ENCODE data around the gene CAMK1. TPM values are rescaled to one million over a fixed set of nuclear protein-coding genes. Genes with fewer than 3 reads are reported as not detected.

Gene CAMK1
- total and polyA plus RNA-seq, 11 donors = 9.7 to 26.3 (median 14.7) TPM

- Histone ChIP-seq H3K36me3 (peaks cover 0 to 59% (median 51%) of the 10 kb centered on the region in 9 donors), H3K27ac (peak overlapping the region in 5 of 12 donors; percentile 95 to 99 (median 98)), H3K4me1 (peaks cover 0 to 43% (median 24%) of the 10 kb centered on the region in 12 donors), H3K9me3 (no peaks in the 10 kb centered on the region), H3K27me3 (no peaks in the 10 kb centered on the region), H3K4me3 (peak overlapping the region in 2 of 12 donors; percentile 77 to 92)
- no peak for DNase-seq
- ATAC-seq = no peak
- TF ChIP-seq CTCF (IDR thresholded peaks at IDR 0.05) (no peak), POLR2A (IDR thresholded peaks at IDR 0.05) (no peak)
- intact Hi-C loops (cut with DNase I) = loop anchor here in 6 of 10 donors (1.0 to 10.0 kb wide), 6 partner anchors 39 to 226 kb away; partner anchors contain the start of genes BRPF1 (in 3 of the 6), IL17RC (in 1 of the 6), OGG1 (in 1 of the 6) and RPUSD3 (in 1 of the 6)
- WGBS, 4 donors = 88 to 96% (median 90%) methylated on average over 6 to 11 of the region's 11 CpGs
These were observed 21.4 kb upstream of the CAMK1 start for GRCh38 chr3:9791127-9791526.

- Histone ChIP-seq H3K9me3 (no peaks in the 10 kb centered on the region), H3K27ac (no peak overlapping the region), H3K27me3 (no peaks in the 10 kb centered on the region), H3K4me1 (peaks cover 0 to 18% (median 8%) of the 10 kb centered on the region in 12 donors), H3K36me3 (peaks cover 0 to 79% (median 72%) of the 10 kb centered on the region in 9 donors), H3K4me3 (no peak overlapping the region)
- intact Hi-C loops (cut with DNase I) = loop anchor here in 1 of 10 donors (5.0 kb wide), 1 partner anchor 35 kb away; no protein-coding TSS in a partner anchor
- ATAC-seq (no peak), DNase-seq (no peak)
- no peak for TF ChIP-seq POLR2A (IDR thresholded peaks at IDR 0.05)
- no peak for TF ChIP-seq CTCF (IDR thresholded peaks at IDR 0.05)
- 84 to 88% (median 87%) methylated on average over 6 of the region's 6 CpGs for WGBS, 4 donors
These were observed 18.0 kb upstream of the CAMK1 start for GRCh38 chr3:9787714-9788113.

- H3K4me1 ChIP-seq = peaks cover 0 to 24% (median 8%) of the 10 kb centered on the region in 12 donors
- 85 to 95% (median 90%) methylated on average over 13 of the region's 13 CpGs for WGBS, 4 donors
- H3K27me3 ChIP-seq = no peaks in the 10 kb centered on the region
- no peak for ATAC-seq
- no peak for DNase-seq
- intact Hi-C loops (cut with DNase I) = loop anchor here in 1 of 10 donors (5.0 kb wide), 1 partner anchor 35 kb away; no protein-coding TSS in a partner anchor
- peaks cover 0 to 86% (median 79%) of the 10 kb centered on the region in 9 donors for H3K36me3 ChIP-seq
- no peaks in the 10 kb centered on the region for H3K9me3 ChIP-seq
- TF ChIP-seq CTCF (IDR thresholded peaks at IDR 0.05) (peak in 5 of 12 donors; percentile 19 to 34 (median 28)), POLR2A (IDR thresholded peaks at IDR 0.05) (no peak)
- H3K4me3 ChIP-seq = no peak overlapping the region
- H3K27ac ChIP-seq = no peak overlapping the region
These were observed 17.3 kb upstream of the CAMK1 start for GRCh38 chr3:9786825-9787669.

GRCh38 chr3:9786209-9786739 lies 16.5 kb upstream of the CAMK1 start:
- no peak for TF ChIP-seq POLR2A (IDR thresholded peaks at IDR 0.05)
- no peak for TF ChIP-seq CTCF (IDR thresholded peaks at IDR 0.05)
- intact Hi-C loops (cut with DNase I) = loop anchor here in 1 of 10 donors (5.0 kb wide), 1 partner anchor 34 kb away; no protein-coding TSS in a partner anchor
- Histone ChIP-seq H3K27ac (no peak overlapping the region), H3K36me3 (peaks cover 0 to 94% (median 85%) of the 10 kb centered on the region in 9 donors), H3K4me3 (no peak overlapping the region), H3K9me3 (no peaks in the 10 kb centered on the region), H3K27me3 (no peaks in the 10 kb centered on the region), H3K4me1 (peaks cover 0 to 25% (median under 1%) of the 10 kb centered on the region in 12 donors)
- ATAC-seq (no peak), DNase-seq (no peak)
- 86 to 94% (median 91%) methylated on average over 7 of the region's 7 CpGs for WGBS, 4 donors

All from heart left ventricle (tissue), 16 donors.